H1 (cell line): ENCODE results near the gene CCL17. TPM values are rescaled to one million over a fixed set of nuclear protein-coding genes. Genes with fewer than 3 reads are reported as not detected.

Source experiments
- CTCF ChIA-PET: fragments of 300-600 bp; sonication (Branson Sonifier 250); formaldehyde crosslinking; loops from one replicate; lab custom pipeline; 2021; ENCODE audit not compliant: partially characterized antibody; lab: Charles Lee
- POLR2A ChIA-PET: fragments of 300-600 bp; sonication (Branson Sonifier 250); formaldehyde crosslinking; loops from one replicate; lab custom pipeline; 2021; ENCODE audit warnings: inconsistent platforms; ENCODE audit not compliant: partially characterized antibody; lab: Charles Lee
- DNase-seq, 2 experiments: peaks; one replicate each; pipeline versions ENCODE4 v3.0.0 to v3.0.0-alpha.2; 2010 to 2022; ENCODE audit warnings: low spot score in 2 of 2, low read depth in 1 of 2, mixed read lengths in 1 of 2
- FAIRE-seq: peaks from 2 replicates; lab custom pipeline; 2011; peaks lifted over from hg19 to GRCh38; lab: Jason Lieb, UNC
- H2AFZ ChIP-seq: 2 replicates; pipeline ENCODE4 v1.8.1; 2012; ENCODE audit warnings: low read length, inconsistent platforms
- H2AK5ac ChIP-seq: 2 replicates; pipeline ENCODE4 v1.6.1; 2013; ENCODE audit warnings: low read depth, low read length
- H2BK120ac ChIP-seq: replicated peaks from 2 replicates; pipeline ENCODE3; 2013; ENCODE audit warnings: low read depth, low read length, inconsistent platforms
- H2BK12ac ChIP-seq: 2 replicates; pipeline ENCODE4 v1.6.1; 2013; ENCODE audit warnings: low read depth, low read length
- H2BK15ac ChIP-seq: 2 replicates; pipeline ENCODE4 v1.6.1; 2013; ENCODE audit warnings: low read length
- H2BK20ac ChIP-seq: 2 replicates; pipeline ENCODE4 v1.6.1; 2013; ENCODE audit warnings: low read length
- H2BK5ac ChIP-seq: 2 replicates; pipeline ENCODE4 v1.6.1; 2013; ENCODE audit warnings: low read depth, low read length
- H3K14ac ChIP-seq: 2 replicates; pipeline ENCODE4 v1.6.1; 2013; ENCODE audit warnings: inconsistent platforms; ENCODE audit not compliant: insufficient read length
- H3K18ac ChIP-seq: 2 replicates; pipeline ENCODE4 v1.6.1; 2013; ENCODE audit warnings: low read length; ENCODE audit errors: extremely low read depth
- H3K23ac ChIP-seq: 2 replicates; pipeline ENCODE4 v1.6.1; 2013; ENCODE audit warnings: inconsistent platforms; ENCODE audit not compliant: insufficient read length
- H3K23me2 ChIP-seq: 2 replicates; pipeline ENCODE4 v1.6.1; 2013; ENCODE audit warnings: low read depth, low read length
- H3K27ac ChIP-seq: 2 replicates; pipeline ENCODE4 v1.6.1; 2011; ENCODE audit warnings: low read depth, low read length, inconsistent platforms
- H3K27me3 ChIP-seq, 4 experiments: replicated peaks in 1 of 4; 1 replicate in 1 of 4; 2 replicates in 3 of 4; pipeline versions ENCODE4 v1.6.1 to v1.8.1; 2011 to 2013; ENCODE audit warnings: low read length in 3 of 4, mild to moderate bottlenecking in 3 of 4, inconsistent platforms in 2 of 4, mixed read lengths in 2 of 4, moderate library complexity in 1 of 4; ENCODE audit not compliant: control insufficient read depth in 3 of 4, insufficient read depth in 3 of 4; ENCODE audit errors: extremely low read depth in 1 of 4
- H3K36me3 ChIP-seq, 4 experiments: 2 replicates each; pipeline versions ENCODE4 v1.6.1 to v1.8.1; 2011 to 2013; ENCODE audit warnings: mild to moderate bottlenecking in 4 of 4, low read length in 3 of 4, moderate library complexity in 2 of 4, control low read depth in 1 of 4, inconsistent platforms in 1 of 4; ENCODE audit not compliant: insufficient read depth in 4 of 4, control insufficient read depth in 2 of 4
- H3K4ac ChIP-seq: replicated peaks from 2 replicates; pipeline ENCODE3; 2013; ENCODE audit warnings: low read length, low read depth, mixed read lengths, inconsistent platforms; ENCODE audit not compliant: insufficient read length
- H3K4me1 ChIP-seq, 4 experiments: replicated peaks in 1 of 4; 1 replicate in 1 of 4; 2 replicates in 3 of 4; pipeline versions ENCODE4 v1.6.1 to v1.8.1; 2011 to 2013; ENCODE audit warnings: low read length in 3 of 4, inconsistent platforms in 2 of 4, mixed read lengths in 1 of 4; ENCODE audit not compliant: insufficient read depth in 4 of 4, control insufficient read depth in 3 of 4
- H3K4me2 ChIP-seq, 2 experiments: 2 replicates each; pipeline versions ENCODE4 v1.6.1 to v1.8.1; 2011 to 2013; ENCODE audit warnings: low read depth in 2 of 2, low read length in 2 of 2, control low read depth in 1 of 2, inconsistent platforms in 1 of 2, mild to moderate bottlenecking in 1 of 2; ENCODE audit not compliant: insufficient read depth in 1 of 2
- H3K4me3 ChIP-seq, 4 experiments: fragments of 200-600, 300-600 bp in 1 of 4; sonication (generic), shearing (Covaris generic), sonication (Bioruptor Twin) in 1 of 4; 2 replicates each; pipeline versions ENCODE4 v1.5.1 to v1.8.1; 2011 to 2016; ENCODE audit warnings: low read length in 4 of 4, low read depth in 3 of 4, control low read depth in 2 of 4, inconsistent platforms in 2 of 4, mild to moderate bottlenecking in 2 of 4, mixed read lengths in 1 of 4, moderate library complexity in 1 of 4; ENCODE audit not compliant: insufficient read depth in 2 of 4; ENCODE audit errors: extremely low read depth in 1 of 4
- H3K56ac ChIP-seq: replicated peaks from 2 replicates; pipeline ENCODE3; 2013; ENCODE audit warnings: low read depth, mild to moderate bottlenecking, mixed read lengths, low read length, inconsistent platforms; ENCODE audit not compliant: insufficient read length
- H3K79me1 ChIP-seq: 2 replicates; pipeline ENCODE4 v1.6.1; 2013; ENCODE audit warnings: low read depth, low read length, control low read depth
- H3K79me2 ChIP-seq, 2 experiments: 2 replicates each; pipeline versions ENCODE4 v1.6.1 to v1.8.1; 2012 to 2013; ENCODE audit warnings: low read length in 2 of 2, mild to moderate bottlenecking in 2 of 2, inconsistent platforms in 1 of 2; ENCODE audit not compliant: insufficient read depth in 2 of 2, control insufficient read depth in 1 of 2
- H3K9ac ChIP-seq, 4 experiments: replicated peaks in 1 of 4; 1 replicate in 1 of 4; 2 replicates in 3 of 4; pipeline versions ENCODE4 v1.6.1 to v1.8.1; 2011 to 2013; ENCODE audit warnings: low read depth in 3 of 4, low read length in 3 of 4, control low read depth in 2 of 4, mild to moderate bottlenecking in 2 of 4, moderate library complexity in 2 of 4, inconsistent platforms in 1 of 4; ENCODE audit errors: extremely low read depth in 1 of 4
- H3K9me3 ChIP-seq, 2 experiments: 2 replicates each; pipeline versions ENCODE4 v1.6.1 to v1.8.1; 2012 to 2013; ENCODE audit warnings: mild to moderate bottlenecking in 2 of 2, moderate library complexity in 2 of 2, control low read depth in 1 of 2, inconsistent platforms in 1 of 2, low read depth in 1 of 2, low read length in 1 of 2, mixed read lengths in 1 of 2; ENCODE audit not compliant: insufficient read depth in 2 of 2
- H4K20me1 ChIP-seq, 2 experiments: replicated peaks in 1 of 2; 2 replicates each; pipeline versions ENCODE3 to v1.8.1; 2011 to 2013; ENCODE audit warnings: inconsistent platforms in 2 of 2, low read length in 2 of 2, mild to moderate bottlenecking in 1 of 2; ENCODE audit not compliant: insufficient read depth in 2 of 2, control insufficient read depth in 1 of 2
- H4K5ac ChIP-seq: 2 replicates; pipeline ENCODE4 v1.6.1; 2013; ENCODE audit warnings: low read length, low read depth, mixed read lengths, inconsistent platforms; ENCODE audit not compliant: insufficient read length
- H4K8ac ChIP-seq: 2 replicates; pipeline ENCODE4 v1.8.0; 2013; ENCODE audit warnings: mild to moderate bottlenecking, moderate library complexity, low read length, inconsistent platforms; ENCODE audit not compliant: insufficient read depth; ENCODE audit errors: extremely low read depth
- H4K91ac ChIP-seq: replicated peaks from 2 replicates; pipeline ENCODE3; 2013; ENCODE audit warnings: low read length, mixed read lengths, inconsistent platforms; ENCODE audit not compliant: insufficient read length
- CEBPB ChIP-seq: IDR thresholded peaks from 2 replicates; pipeline ENCODE4 v1.6.1; 2012; ENCODE audit warnings: low read depth, low read length
- CREB1 ChIP-seq: IDR thresholded peaks from 2 replicates; pipeline ENCODE4 v1.6.1; 2012; ENCODE audit warnings: inconsistent platforms
- EZH2 ChIP-seq: fragments of 200-600 bp; sonication (generic); IDR thresholded peaks from 2 replicates; pipeline ENCODE4 v1.7.1; 2012; ENCODE audit warnings: low read depth, mild to moderate bottlenecking, moderate library complexity, low read length, inconsistent platforms; ENCODE audit not compliant: severe bottlenecking
- HDAC6 ChIP-seq: IDR thresholded peaks from one replicate; pipeline ENCODE4 v1.7.1; 2012; ENCODE audit warnings: low read depth, mild to moderate bottlenecking, inconsistent platforms, low read length, moderate library complexity
- KDM1A ChIP-seq: fragments of 200-600, 300-600 bp; sonication (generic); IDR thresholded peaks from 2 replicates; pipeline ENCODE4 v1.7.1; 2016; ENCODE audit warnings: mild to moderate bottlenecking, low read length, borderline replicate concordance
- POLR2AphosphoS5 ChIP-seq: IDR thresholded peaks from 2 replicates; pipeline ENCODE4 v1.6.1; 2011; ENCODE audit warnings: low read depth, low read length
- RAD21 ChIP-seq, 2 experiments: IDR thresholded peaks in 1 of 2; conservative IDR thresholded peaks in 1 of 2; 2 replicates each; pipeline ENCODE4 v1.6.1; 2011; ENCODE audit warnings: low read depth in 2 of 2, low read length in 2 of 2, improper control_type of control experiment in 1 of 2, inconsistent platforms in 1 of 2, mild to moderate bottlenecking in 1 of 2, moderate library complexity in 1 of 2
- YY1 ChIP-seq: IDR thresholded peaks from 2 replicates; pipeline ENCODE4 v1.6.1; 2011; ENCODE audit warnings: low read depth, mild to moderate bottlenecking, low read length
- WGBS, 2 experiments: shearing (Covaris generic) in 1 of 2; methylation state at CpG; one replicate each; pipeline versions ENCODE4 v1.1.6 to v1.1.7; 2013 to 2015; ENCODE audit warnings: low lambda C conversion rate in 2 of 2, mixed read lengths in 2 of 2, inconsistent platforms in 1 of 2, low coverage in 1 of 2, missing lambda C conversion rate in 1 of 2; ENCODE audit not compliant: insufficient replicate concordance in 2 of 2, insufficient coverage in 1 of 2, insufficient read length in 1 of 2; ENCODE audit errors: extremely low coverage in 1 of 2, missing lambda C conversion rate in 1 of 2; 5-methylcytosine and 5-hydroxymethylcytosine counted together
- polyA plus RNA-seq, 7 experiments: library from polyadenylated mRNA; depleted of rRNA in 3 of 7; stranded (reverse) in 5 of 7; unstranded in 2 of 7; fragments of >200 nt in 5 of 7; fragments of 200-250 nt in 2 of 7; gene quantifications; 1 replicate in 5 of 7; 2 replicates in 1 of 7; 4 replicates in 1 of 7; pipeline versions ENCODE4 v1.2.1 to v1.2.3, GENCODE V29; 2011 to 2013; ENCODE audit warnings: missing spikeins in 2 of 7, mixed read lengths in 2 of 7
- total RNA-seq: library from RNA; stranded (reverse); fragmentation: NEBNext Ultra II Directional; extraction: Animal tissue kit (Norgen Biotek cat#: 25700); gene quantifications from 2 replicates; pipeline ENCODE4 v1.2.1, GENCODE V29; 2021
- TF ChIP-seq, protein P1 (sequence below): IDR thresholded peaks from 2 replicates; pipeline ENCODE4 v1.6.1; 2012; ENCODE audit warnings: inconsistent platforms
- TF ChIP-seq, protein P2 (sequence below): IDR thresholded peaks from 2 replicates; pipeline ENCODE4 v1.6.1; 2011; ENCODE audit warnings: low read length, improper control_type of control experiment

CCL17 gene
- total and polyA plus RNA-seq, 2 of the 8 experiments (the other 6 are each of a cell fraction or from before 2014, with no cell fraction given): not detected

DNA sequence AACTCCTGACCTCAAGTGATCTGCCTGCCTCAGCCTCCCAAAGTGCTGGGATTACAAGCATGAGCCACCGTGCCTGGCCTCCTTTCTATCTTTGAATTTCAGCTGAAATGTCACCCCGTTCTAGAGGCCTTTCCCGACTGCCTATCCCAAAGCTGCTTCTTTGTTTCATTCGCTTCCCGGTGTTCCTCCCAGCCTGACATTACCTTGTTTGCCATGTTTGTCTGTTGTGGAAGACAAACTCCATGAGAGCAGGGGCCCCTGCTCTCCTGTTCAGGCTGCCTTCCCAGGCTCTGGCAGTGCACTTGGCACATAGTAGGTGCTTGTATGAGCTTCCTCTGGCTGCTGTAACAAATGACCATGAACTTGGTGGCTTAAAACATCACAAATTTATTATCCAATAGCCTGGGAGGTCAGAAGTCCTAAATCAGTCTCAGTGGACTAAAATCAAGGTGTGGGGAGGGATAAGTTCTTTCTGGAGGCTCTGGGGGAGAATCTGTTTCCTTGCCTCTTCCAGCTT is 48.6 kb upstream of the CCL17 start:
- Histone ChIP-seq H4K8ac (no peak overlapping the region), H4K91ac (no peak overlapping the region), H3K79me2 (no peaks in the 10 kb centered on the region), H2BK5ac (no peak overlapping the region), H3K23me2 (no peaks in the 10 kb centered on the region; the same call in 1 of the 2 replicates), H3K4ac (no peak overlapping the region), H3K4me1 (peaks cover 0 to 2% (median 0%) of the 10 kb centered on the region in 4 experiments; a peak in 2 of 7 replicates), H3K36me3 (no peaks in the 10 kb centered on the region), H3K9ac (no peak overlapping the region), H2AK5ac (no peak overlapping the region), H3K27ac (no peak overlapping the region), H4K20me1 (no peaks in the 10 kb centered on the region), H3K79me1 (no peaks in the 10 kb centered on the region), H3K27me3 (no peaks in the 10 kb centered on the region), H3K56ac (no peak overlapping the region), H3K4me3 (no peak overlapping the region), H2AFZ (no peak overlapping the region), H3K14ac (no peak overlapping the region), H2BK15ac (no peak overlapping the region), H4K5ac (no peak overlapping the region), H2BK120ac (no peak overlapping the region), H3K18ac (no peak overlapping the region), H2BK20ac (no peak overlapping the region), H3K9me3 (no peaks in the 10 kb centered on the region), H3K23ac (no peak overlapping the region), H3K4me2 (no peak overlapping the region), H2BK12ac (no peak overlapping the region)
- no peak for DNase-seq
- POLR2A ChIA-PET: no interaction called here
- CTCF ChIA-PET: interaction anchor here (1.1 to 1.3 kb wide), 2 partner anchors 55 to 61 kb away, joined by 4 to 5 read pairs; no protein-coding TSS in a partner anchor
- TF ChIP-seq, protein P1, sequence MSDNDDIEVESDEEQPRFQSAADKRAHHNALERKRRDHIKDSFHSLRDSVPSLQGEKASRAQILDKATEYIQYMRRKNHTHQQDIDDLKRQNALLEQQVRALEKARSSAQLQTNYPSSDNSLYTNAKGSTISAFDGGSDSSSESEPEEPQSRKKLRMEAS: no peak
- TF ChIP-seq POLR2AphosphoS5 (no peak), YY1 (no peak), RAD21 (IDR thresholded peaks at IDR 0.05 in 1 of 2, conservative IDR thresholded peaks at IDR 0.05 in 1 of 2; ENCODE audit: low read depth in 2 of 2, low read length in 2 of 2) (no peak), CEBPB (no peak), HDAC6 (no peak), KDM1A (no peak), EZH2 (no peak), CREB1 (no peak)
- TF ChIP-seq, protein P2, sequence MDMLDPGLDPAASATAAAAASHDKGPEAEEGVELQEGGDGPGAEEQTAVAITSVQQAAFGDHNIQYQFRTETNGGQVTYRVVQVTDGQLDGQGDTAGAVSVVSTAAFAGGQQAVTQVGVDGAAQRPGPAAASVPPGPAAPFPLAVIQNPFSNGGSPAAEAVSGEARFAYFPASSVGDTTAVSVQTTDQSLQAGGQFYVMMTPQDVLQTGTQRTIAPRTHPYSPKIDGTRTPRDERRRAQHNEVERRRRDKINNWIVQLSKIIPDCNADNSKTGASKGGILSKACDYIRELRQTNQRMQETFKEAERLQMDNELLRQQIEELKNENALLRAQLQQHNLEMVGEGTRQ: no peak
- WGBS, 2 experiments: 88% methylated on average over 5 of the region's 5 CpGs; no CpG with 5 or more reads in 1 of the 2 experiments
- no peak for FAIRE-seq
